Measurements from ENCODE around the gene YDJC. TPM values are rescaled to one million over a fixed set of nuclear protein-coding genes. Genes with fewer than 3 reads are reported as not detected.

The YDJC gene
- total RNA-seq, 1 experiment from 2014 or later: 79.4 TPM

- H3K4me2 ChIP-seq (ENCODE audit: low read length): no peak overlapping the region
- ChIA-PET CTCF (no interaction called here), POLR2A (ENCODE audit: unreplicated experiment) (no interaction called here)
- H3K27me3 ChIP-seq (ENCODE audit: low read length): no peaks in the 10 kb centered on the region
- no peak overlapping the region for H3K4me3 ChIP-seq (ENCODE audit: low read length)
- H3K9ac ChIP-seq (ENCODE audit: low read length): no peak overlapping the region
- peaks cover 6% of the 10 kb centered on the region; the same call in 1 of the 2 replicates for H3K79me2 ChIP-seq (ENCODE audit: low read length)
- no TSS peak for BruUV-seq (replicated peaks)
- DNase-seq (no peak), ATAC-seq (no peak)
- H3K9me2 ChIP-seq (replicated peaks; ENCODE audit: low read length): no peaks in the 10 kb centered on the region
- no peaks in the 10 kb centered on the region for H4K20me1 ChIP-seq (ENCODE audit: low read length)
- TF ChIP-seq EZH2phosphoT487 (IDR thresholded peaks at IDR 0.05; ENCODE audit: borderline replicate concordance, low read length) (no peak), CTCF (conservative IDR thresholded peaks at IDR 0.05; ENCODE audit: low read depth, low read length) (no peak), EZH2 (IDR thresholded peaks at IDR 0.05; ENCODE audit: low read length, unreplicated experiment) (no peak)
- intact Hi-C loops (cut with micrococcal nuclease): no loop called here
- H3K27ac ChIP-seq (ENCODE audit: low read length): no peak overlapping the region
- no peak overlapping the region for H2AFZ ChIP-seq (ENCODE audit: low read length)
- H3K4me1 ChIP-seq (ENCODE audit: insufficient read depth, low read length): peaks cover 9% of the 10 kb centered on the region
- no peaks in the 10 kb centered on the region for H3F3A ChIP-seq (ENCODE audit: low read length, unreplicated experiment)
- no peaks in the 10 kb centered on the region; the same call in 1 of the 2 replicates for H3K36me3 ChIP-seq (ENCODE audit: low read depth, low read length)
- no peaks in the 10 kb centered on the region for H3K9me3 ChIP-seq (ENCODE audit: low read length)
Observed at GRCh38 chr22:21673534-21674321, 43.9 kb upstream of the YDJC start.

- Histone ChIP-seq H4K20me1 (ENCODE audit: low read length) (no peaks in the 10 kb centered on the region), H3K79me2 (ENCODE audit: low read length) (peaks cover 17% of the 10 kb centered on the region), H3K9me3 (ENCODE audit: low read length) (no peaks in the 10 kb centered on the region), H3K4me2 (ENCODE audit: low read length) (no peak overlapping the region), H3K9me2 (replicated peaks; ENCODE audit: low read length) (no peaks in the 10 kb centered on the region), H3K4me1 (ENCODE audit: insufficient read depth, low read length) (peaks cover 9% of the 10 kb centered on the region), H3K27me3 (ENCODE audit: low read length) (no peaks in the 10 kb centered on the region), H2AFZ (ENCODE audit: low read length) (no peak overlapping the region), H3F3A (ENCODE audit: low read length, unreplicated experiment) (no peaks in the 10 kb centered on the region), H3K4me3 (ENCODE audit: low read length) (no peak overlapping the region), H3K36me3 (ENCODE audit: low read depth, low read length) (no peaks in the 10 kb centered on the region; the same call in 1 of the 2 replicates), H3K9ac (ENCODE audit: low read length) (no peak overlapping the region), H3K27ac (ENCODE audit: low read length) (no peak overlapping the region)
- ATAC-seq (no peak), DNase-seq (no peak)
- TF ChIP-seq CTCF (conservative IDR thresholded peaks at IDR 0.05; ENCODE audit: low read depth, low read length) (no peak), EZH2 (IDR thresholded peaks at IDR 0.05; ENCODE audit: low read length, unreplicated experiment) (no peak), EZH2phosphoT487 (IDR thresholded peaks at IDR 0.05; ENCODE audit: borderline replicate concordance, low read length) (no peak)
- intact Hi-C loops (cut with micrococcal nuclease): no loop called here
- no TSS peak for BruUV-seq (replicated peaks)
- ChIA-PET CTCF (no interaction called here), POLR2A (ENCODE audit: unreplicated experiment) (no interaction called here)
Observed at GRCh38 chr22:21672107-21672629, 42.3 kb upstream of the YDJC start.

- Histone ChIP-seq H3K4me1 (ENCODE audit: insufficient read depth, low read length) (peaks cover 9% of the 10 kb centered on the region), H3K27me3 (ENCODE audit: low read length) (no peaks in the 10 kb centered on the region), H3K4me3 (ENCODE audit: low read length) (no peak overlapping the region), H3K36me3 (ENCODE audit: low read depth, low read length) (no peaks in the 10 kb centered on the region; the same call in 1 of the 2 replicates), H3K4me2 (ENCODE audit: low read length) (peak overlapping the region; percentile 25; the same call in 1 of the 2 replicates), H3K9me2 (replicated peaks; ENCODE audit: low read length) (no peaks in the 10 kb centered on the region), H3K27ac (ENCODE audit: low read length) (no peak overlapping the region), H3F3A (ENCODE audit: low read length, unreplicated experiment) (no peaks in the 10 kb centered on the region), H2AFZ (ENCODE audit: low read length) (no peak overlapping the region), H3K9me3 (ENCODE audit: low read length) (no peaks in the 10 kb centered on the region), H4K20me1 (ENCODE audit: low read length) (no peaks in the 10 kb centered on the region), H3K79me2 (ENCODE audit: low read length) (peaks cover 27% of the 10 kb centered on the region), H3K9ac (ENCODE audit: low read length) (no peak overlapping the region)
- no TSS peak for BruUV-seq (replicated peaks)
- TF ChIP-seq EZH2 (IDR thresholded peaks at IDR 0.05; ENCODE audit: low read length, unreplicated experiment) (no peak), EZH2phosphoT487 (IDR thresholded peaks at IDR 0.05; ENCODE audit: borderline replicate concordance, low read length) (no peak), CTCF (conservative IDR thresholded peaks at IDR 0.05; ENCODE audit: low read depth, low read length) (no peak)
- intact Hi-C loops (cut with micrococcal nuclease): no loop called here
- ATAC-seq (no peak), DNase-seq (peak; percentile 55)
- ChIA-PET CTCF (no interaction called here), POLR2A (ENCODE audit: unreplicated experiment) (no interaction called here)
Observed at GRCh38 chr22:21669026-21669425, 39.2 kb upstream of the YDJC start.
